GM23338 (cell line): ENCODE measurements around the gene CFAP299.

Experiments
- CTCF ChIP-seq, 2 experiments: fragments of 200-600 bp in 1 of 2; sonication (generic) in 1 of 2; conservative IDR thresholded peaks; 2 replicates each; pipeline versions ENCODE4 v1.5.1 to v1.6.1; 2016 to 2017; ENCODE audit warnings: antibody characterized with exemption in 2 of 2, low read depth in 2 of 2, mild to moderate bottlenecking in 2 of 2, moderate library complexity in 1 of 2
- REST ChIP-seq: IDR thresholded peaks from one replicate; pipeline ENCODE4 v1.6.1; 2018; ENCODE audit warnings: antibody characterized with exemption; ENCODE audit not compliant: unreplicated experiment

- TF ChIP-seq CTCF (conservative IDR thresholded peaks at IDR 0.05; ENCODE audit: low read depth in 2 of 2) (no peak), REST (no peak)
Observed at GRCh38 chr4:80302616-80303223, 32.8 kb upstream of the CFAP299 start.
